Panc1 (cell line): Measurements from ENCODE around the gene PGBD1.
"Not testable (repeated sequence)": the region's sequence is repeated elsewhere in the genome, so short reads cannot be mapped to it uniquely, and the experiment has no call there.

ENCODE experiments used
- POLR2AphosphoS5 ChIP-seq: IDR thresholded peaks from 2 replicates; pipeline ENCODE4 v1.6.1; 2012; ENCODE audit warnings: mild to moderate bottlenecking, low read depth, low read length, moderate library complexity
- SIN3A ChIP-seq: IDR thresholded peaks from 2 replicates; pipeline ENCODE4 v1.6.1; 2012; ENCODE audit warnings: low read depth, mild to moderate bottlenecking, low read length, moderate library complexity, borderline replicate concordance; ENCODE audit not compliant: insufficient read depth
- TCF7L2 ChIP-seq: IDR thresholded peaks from 2 replicates; pipeline ENCODE4 v1.6.1; 2011; ENCODE audit warnings: mild to moderate bottlenecking, low read depth, low read length, inconsistent platforms
- TF ChIP-seq, protein P1 (sequence below): fragments of 450-650 bp; IDR thresholded peaks from 2 replicates; pipeline ENCODE4 v1.5.1; 2017; ENCODE audit warnings: mild to moderate bottlenecking
- TF ChIP-seq, protein P2 (sequence below), 2 experiments: IDR thresholded peaks; 2 replicates each; pipeline ENCODE4 v1.6.1; 2011 to 2012; ENCODE audit warnings: low read depth in 2 of 2, control low read depth in 1 of 2, low read length in 1 of 2, mild to moderate bottlenecking in 1 of 2, moderate library complexity in 1 of 2; ENCODE audit not compliant: insufficient read depth in 1 of 2

DNA sequence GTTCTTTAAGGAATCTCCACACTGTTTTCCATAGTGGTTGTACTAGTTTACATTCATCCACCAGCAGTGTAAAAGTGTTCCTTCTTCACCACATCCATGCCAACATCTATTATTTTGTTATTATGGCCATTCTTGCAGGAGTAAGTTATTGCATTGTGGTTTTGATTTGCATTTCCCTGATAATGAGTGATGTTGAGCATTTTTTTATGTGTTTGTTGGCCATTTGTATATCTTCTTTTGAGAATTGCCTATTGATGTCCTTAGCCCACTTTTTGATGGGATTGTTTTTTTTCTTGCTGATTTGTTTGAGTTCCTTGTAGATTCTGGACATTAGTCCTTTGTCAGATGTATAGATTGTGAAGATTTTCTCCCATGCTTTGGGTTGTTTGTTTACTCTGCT, 25.0 kb downstream of the PGBD1 start:
- TF ChIP-seq, protein P1, sequence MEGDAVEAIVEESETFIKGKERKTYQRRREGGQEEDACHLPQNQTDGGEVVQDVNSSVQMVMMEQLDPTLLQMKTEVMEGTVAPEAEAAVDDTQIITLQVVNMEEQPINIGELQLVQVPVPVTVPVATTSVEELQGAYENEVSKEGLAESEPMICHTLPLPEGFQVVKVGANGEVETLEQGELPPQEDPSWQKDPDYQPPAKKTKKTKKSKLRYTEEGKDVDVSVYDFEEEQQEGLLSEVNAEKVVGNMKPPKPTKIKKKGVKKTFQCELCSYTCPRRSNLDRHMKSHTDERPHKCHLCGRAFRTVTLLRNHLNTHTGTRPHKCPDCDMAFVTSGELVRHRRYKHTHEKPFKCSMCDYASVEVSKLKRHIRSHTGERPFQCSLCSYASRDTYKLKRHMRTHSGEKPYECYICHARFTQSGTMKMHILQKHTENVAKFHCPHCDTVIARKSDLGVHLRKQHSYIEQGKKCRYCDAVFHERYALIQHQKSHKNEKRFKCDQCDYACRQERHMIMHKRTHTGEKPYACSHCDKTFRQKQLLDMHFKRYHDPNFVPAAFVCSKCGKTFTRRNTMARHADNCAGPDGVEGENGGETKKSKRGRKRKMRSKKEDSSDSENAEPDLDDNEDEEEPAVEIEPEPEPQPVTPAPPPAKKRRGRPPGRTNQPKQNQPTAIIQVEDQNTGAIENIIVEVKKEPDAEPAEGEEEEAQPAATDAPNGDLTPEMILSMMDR = not testable (repeated sequence)
- TF ChIP-seq, protein P2, sequence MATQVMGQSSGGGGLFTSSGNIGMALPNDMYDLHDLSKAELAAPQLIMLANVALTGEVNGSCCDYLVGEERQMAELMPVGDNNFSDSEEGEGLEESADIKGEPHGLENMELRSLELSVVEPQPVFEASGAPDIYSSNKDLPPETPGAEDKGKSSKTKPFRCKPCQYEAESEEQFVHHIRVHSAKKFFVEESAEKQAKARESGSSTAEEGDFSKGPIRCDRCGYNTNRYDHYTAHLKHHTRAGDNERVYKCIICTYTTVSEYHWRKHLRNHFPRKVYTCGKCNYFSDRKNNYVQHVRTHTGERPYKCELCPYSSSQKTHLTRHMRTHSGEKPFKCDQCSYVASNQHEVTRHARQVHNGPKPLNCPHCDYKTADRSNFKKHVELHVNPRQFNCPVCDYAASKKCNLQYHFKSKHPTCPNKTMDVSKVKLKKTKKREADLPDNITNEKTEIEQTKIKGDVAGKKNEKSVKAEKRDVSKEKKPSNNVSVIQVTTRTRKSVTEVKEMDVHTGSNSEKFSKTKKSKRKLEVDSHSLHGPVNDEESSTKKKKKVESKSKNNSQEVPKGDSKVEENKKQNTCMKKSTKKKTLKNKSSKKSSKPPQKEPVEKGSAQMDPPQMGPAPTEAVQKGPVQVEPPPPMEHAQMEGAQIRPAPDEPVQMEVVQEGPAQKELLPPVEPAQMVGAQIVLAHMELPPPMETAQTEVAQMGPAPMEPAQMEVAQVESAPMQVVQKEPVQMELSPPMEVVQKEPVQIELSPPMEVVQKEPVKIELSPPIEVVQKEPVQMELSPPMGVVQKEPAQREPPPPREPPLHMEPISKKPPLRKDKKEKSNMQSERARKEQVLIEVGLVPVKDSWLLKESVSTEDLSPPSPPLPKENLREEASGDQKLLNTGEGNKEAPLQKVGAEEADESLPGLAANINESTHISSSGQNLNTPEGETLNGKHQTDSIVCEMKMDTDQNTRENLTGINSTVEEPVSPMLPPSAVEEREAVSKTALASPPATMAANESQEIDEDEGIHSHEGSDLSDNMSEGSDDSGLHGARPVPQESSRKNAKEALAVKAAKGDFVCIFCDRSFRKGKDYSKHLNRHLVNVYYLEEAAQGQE (IDR thresholded peaks at IDR 0.05; ENCODE audit: insufficient read depth in 1 of 2, low read depth in 2 of 2, low read length in 1 of 2) = not testable (repeated sequence)
- TF ChIP-seq POLR2AphosphoS5, TCF7L2, SIN3A: not testable (repeated sequence)
